HEK293T (cell line): ENCODE results near the gene DES.

Experiments
- ARNT ChIP-seq: fragments of 450-650 bp; IDR thresholded peaks from 2 replicates; pipeline ENCODE4 v1.6.1; 2017; ENCODE audit warnings: mild to moderate bottlenecking
- BHLHE40 ChIP-seq: fragments of 450-650 bp; IDR thresholded peaks from 2 replicates; pipeline ENCODE4 v1.6.1; 2016; ENCODE audit warnings: mild to moderate bottlenecking, moderate library complexity, borderline replicate concordance
- ELF4 ChIP-seq: fragments of 450-650 bp; IDR thresholded peaks from 2 replicates; pipeline ENCODE4 v1.6.1; 2017; ENCODE audit warnings: antibody characterized with exemption
- FOXM1 ChIP-seq: fragments of 450-650 bp; IDR thresholded peaks from 2 replicates; pipeline ENCODE4 v1.6.1; 2017; ENCODE audit warnings: mild to moderate bottlenecking, borderline replicate concordance
- HDGF ChIP-seq: fragments of 450-650 bp; IDR thresholded peaks from 2 replicates; pipeline ENCODE4 v1.6.1; 2017; ENCODE audit warnings: antibody characterized with exemption, borderline replicate concordance
- L3MBTL2 ChIP-seq: fragments of 450-650 bp; conservative IDR thresholded peaks from 2 replicates; pipeline ENCODE4 v1.6.1; 2016; ENCODE audit warnings: mild to moderate bottlenecking
- LEF1 ChIP-seq: fragments of 450-650 bp; IDR thresholded peaks from 2 replicates; pipeline ENCODE4 v1.6.1; 2017; ENCODE audit warnings: mild to moderate bottlenecking, borderline replicate concordance
- NFRKB ChIP-seq: fragments of 450-650 bp; IDR thresholded peaks from 2 replicates; pipeline ENCODE4 v1.6.1; 2016; ENCODE audit warnings: mild to moderate bottlenecking, moderate library complexity
- TARDBP ChIP-seq: fragments of 450-650 bp; IDR thresholded peaks from 2 replicates; pipeline ENCODE4 v1.6.1; 2016
- ZNF384 ChIP-seq: fragments of 450-650 bp; IDR thresholded peaks from 2 replicates; pipeline ENCODE4 v1.6.1; 2016

DNA sequence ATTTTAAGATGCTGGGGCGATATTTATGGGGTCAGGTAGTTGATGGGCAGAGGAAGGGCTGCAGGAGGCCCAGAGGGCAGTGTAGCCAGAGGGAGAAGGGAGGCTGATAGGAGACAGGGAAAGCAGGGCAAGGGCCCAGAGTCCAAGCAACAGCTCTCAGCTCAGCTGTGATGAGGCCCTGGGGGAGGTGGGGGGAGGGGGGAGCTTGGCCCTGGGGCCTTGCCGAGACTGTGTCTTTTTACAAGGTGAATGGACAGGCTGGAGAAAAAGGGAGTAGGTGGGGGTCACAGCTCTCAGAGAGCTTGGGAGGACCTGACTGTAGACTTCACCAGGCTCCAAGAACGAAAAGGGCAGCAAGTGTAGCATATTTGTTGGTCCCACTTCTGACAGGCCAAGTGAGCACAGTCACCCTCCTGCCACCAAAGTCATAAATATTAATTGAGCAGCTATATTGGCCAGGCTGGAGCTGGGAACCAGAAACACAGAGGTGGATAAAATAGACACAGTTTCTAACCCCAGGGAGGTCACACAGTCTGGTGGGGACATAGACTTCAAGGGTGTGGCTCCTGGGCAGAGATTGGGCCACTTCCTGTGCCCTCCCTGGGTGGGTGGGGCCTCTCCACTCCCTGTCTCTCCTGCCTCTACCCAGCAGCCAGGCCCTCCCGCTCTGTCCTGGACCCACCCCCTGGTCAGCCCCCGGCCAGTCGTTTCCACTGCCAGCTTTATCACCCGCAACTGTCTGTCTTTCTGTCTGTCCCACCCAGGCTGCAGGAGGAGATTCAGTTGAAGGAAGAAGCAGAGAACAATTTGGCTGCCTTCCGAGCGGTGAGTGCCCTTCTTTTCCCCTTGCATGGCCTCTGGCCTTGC is 1.4 kb downstream of the DES start:
- TF ChIP-seq ZNF384, result no peak
- no peak for TF ChIP-seq NFRKB
- TF ChIP-seq LEF1, result no peak
- TF ChIP-seq TARDBP, result no peak
- no peak for TF ChIP-seq L3MBTL2
- TF ChIP-seq FOXM1, result no peak
- TF ChIP-seq BHLHE40, result no peak
- no peak for TF ChIP-seq ELF4
- no peak for TF ChIP-seq ARNT
- no peak for TF ChIP-seq HDGF
